GM12892 (cell line): ENCODE results near the gene ATG2B.

Experiments
- DNase-seq: peaks from one replicate; pipeline ENCODE4 v3.0.0; 2011; ENCODE audit not compliant: insufficient read length
- FAIRE-seq: peaks from 2 replicates; lab custom pipeline; 2011; peaks lifted over from hg19 to GRCh38; lab: Jason Lieb, UNC
- POLR2A ChIP-seq: IDR thresholded peaks from 2 replicates; pipeline ENCODE4 v1.6.1; 2011; ENCODE audit warnings: low read depth, low read length, control low read depth
- POLR2AphosphoS5 ChIP-seq: IDR thresholded peaks from 2 replicates; pipeline ENCODE4 v1.6.1; 2011; ENCODE audit warnings: low read depth, low read length, control low read depth
- TAF1 ChIP-seq: IDR thresholded peaks from 2 replicates; pipeline ENCODE4 v1.6.1; 2011; ENCODE audit warnings: low read depth, mild to moderate bottlenecking, control low read depth, low read length, borderline replicate concordance

ATG2B gene

DNA sequence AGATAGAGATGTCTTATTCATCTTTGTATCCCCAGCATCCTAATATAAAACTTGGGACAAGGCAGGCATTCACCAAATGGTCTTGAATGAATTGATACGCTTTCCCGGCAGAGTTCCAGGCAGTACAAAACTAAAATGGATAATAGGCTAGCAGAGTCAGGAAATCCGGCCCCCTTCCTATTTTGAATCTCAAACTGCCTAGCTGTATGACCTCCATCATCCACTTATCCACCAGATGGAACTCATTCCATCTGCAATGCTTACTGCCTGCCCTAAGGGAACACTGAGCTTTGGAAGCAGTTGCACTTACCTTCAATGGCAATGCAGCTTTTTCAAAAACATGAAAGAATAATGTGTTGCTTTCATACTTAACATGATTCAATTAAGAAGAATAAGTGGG, 63.7 kb downstream of the ATG2B start:
- FAIRE-seq (no peak), DNase-seq (no peak)
- TF ChIP-seq POLR2AphosphoS5 (no peak), TAF1 (no peak), POLR2A (no peak)

DNA sequence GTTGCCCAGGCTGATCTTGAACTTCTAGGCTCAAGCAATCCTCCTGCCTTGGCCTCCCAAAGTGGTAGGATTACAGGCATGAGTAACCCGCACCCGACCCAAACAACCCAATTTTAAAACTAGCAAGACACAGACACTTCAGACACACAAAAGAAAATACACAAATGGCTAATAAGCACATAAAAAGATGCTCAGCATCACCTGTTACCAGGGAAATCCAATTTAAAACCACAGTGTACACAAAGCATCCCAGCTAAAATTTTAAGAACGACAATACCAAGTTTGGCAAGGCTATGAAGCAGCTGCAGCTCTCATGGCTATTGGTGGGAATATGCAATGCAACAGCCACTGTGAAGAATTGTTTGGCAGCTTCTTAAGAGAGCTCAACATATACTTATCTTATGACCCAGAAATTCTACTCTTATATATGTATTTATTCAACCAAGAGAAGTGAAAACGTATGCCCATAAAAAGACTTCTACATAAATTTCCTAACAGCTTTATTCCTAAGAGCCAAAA, 65.1 kb downstream of the ATG2B start:
- no peak for FAIRE-seq
- DNase-seq, result no peak
- TF ChIP-seq POLR2AphosphoS5 (no peak), POLR2A (no peak), TAF1 (no peak)

DNA sequence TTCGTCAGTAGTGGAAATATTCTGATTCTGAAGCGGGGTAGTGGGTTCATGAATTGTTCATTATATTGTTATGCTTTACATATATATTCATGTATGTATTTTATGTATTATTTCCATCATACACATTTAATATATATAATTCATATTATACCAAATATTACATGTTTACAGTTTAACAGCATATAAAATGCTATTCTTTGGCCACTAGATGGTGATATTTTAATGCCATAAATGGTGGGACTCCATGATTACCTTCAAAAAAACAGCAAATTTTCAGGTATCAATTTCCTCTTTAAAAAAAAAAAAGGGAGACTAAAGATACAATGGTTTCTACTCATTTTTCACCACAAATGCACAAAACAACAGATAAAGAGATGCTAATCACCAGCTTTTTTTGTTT, 66.1 kb downstream of the ATG2B start:
- no peak for FAIRE-seq
- DNase-seq, result no peak

DNA sequence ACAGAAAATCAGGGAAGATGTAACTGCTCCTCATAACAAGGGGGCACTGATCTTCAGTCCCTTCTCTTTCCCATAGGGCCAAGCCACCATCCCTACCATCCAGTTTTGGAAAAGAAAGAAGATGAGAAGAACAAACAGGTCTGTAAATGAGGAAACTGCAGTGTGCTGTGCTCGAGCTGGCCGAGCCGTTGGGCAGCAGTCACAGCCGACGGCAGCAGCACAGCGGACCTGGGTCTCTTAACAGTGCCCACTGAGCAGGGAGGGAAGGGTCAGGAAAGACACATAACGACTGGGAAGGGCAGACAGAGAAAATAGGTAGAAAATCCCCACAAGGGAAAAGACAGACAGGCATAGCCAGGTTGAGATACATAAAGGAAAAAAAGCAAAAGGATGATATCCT, 68.9 kb downstream of the ATG2B start:
- no peak for DNase-seq
- no peak for FAIRE-seq
- TF ChIP-seq TAF1 (no peak), POLR2AphosphoS5 (no peak), POLR2A (no peak)

More for the DNA sequence above, 66.1 kb downstream of the ATG2B start:
- no peak for TF ChIP-seq POLR2A
- no peak for TF ChIP-seq TAF1
- no peak for TF ChIP-seq POLR2AphosphoS5

DNA sequence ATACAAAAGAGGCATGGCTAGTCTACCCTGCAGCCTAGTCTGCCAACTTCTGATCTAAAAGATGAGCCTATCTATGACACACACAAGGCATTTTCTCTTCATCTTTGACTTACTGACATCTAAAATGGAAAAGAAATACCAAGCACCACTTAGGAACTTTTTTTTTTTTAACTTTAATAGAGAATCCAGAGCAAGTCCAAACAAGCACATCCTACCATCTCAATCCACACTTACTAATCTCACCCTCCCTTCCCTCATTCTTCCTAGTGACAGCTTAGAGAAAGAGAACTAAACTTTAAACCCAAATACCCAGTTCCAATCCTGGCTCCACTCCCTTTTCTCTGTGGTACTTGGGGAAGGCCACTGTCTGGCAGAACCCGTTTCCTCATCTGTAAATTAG, 75.3 kb downstream of the ATG2B start:
- TF ChIP-seq TAF1, result no peak
- no peak for TF ChIP-seq POLR2AphosphoS5
- no peak for TF ChIP-seq POLR2A
- DNase-seq, result no peak
- FAIRE-seq, result no peak

DNA sequence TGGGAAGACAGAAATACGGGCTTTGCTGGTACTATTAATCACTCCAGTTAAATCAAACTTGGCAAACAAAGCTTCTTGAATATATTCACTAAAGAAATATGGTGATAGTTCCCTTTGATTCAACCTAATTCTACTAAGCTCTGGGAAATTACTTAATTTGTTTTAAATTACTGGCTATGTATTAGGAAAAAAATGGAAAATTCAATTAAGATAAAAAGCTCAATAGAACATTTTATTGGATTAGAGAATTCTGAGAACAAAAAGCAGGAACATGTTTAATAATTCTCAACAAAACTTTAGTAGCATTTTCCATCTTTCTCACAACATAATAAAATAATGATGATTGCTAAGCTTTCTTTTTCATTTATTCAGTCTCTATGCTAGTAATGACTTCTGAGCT, 76.9 kb downstream of the ATG2B start:
- no peak for DNase-seq
- no peak for FAIRE-seq
- TF ChIP-seq TAF1 (no peak), POLR2A (no peak), POLR2AphosphoS5 (no peak)

DNA sequence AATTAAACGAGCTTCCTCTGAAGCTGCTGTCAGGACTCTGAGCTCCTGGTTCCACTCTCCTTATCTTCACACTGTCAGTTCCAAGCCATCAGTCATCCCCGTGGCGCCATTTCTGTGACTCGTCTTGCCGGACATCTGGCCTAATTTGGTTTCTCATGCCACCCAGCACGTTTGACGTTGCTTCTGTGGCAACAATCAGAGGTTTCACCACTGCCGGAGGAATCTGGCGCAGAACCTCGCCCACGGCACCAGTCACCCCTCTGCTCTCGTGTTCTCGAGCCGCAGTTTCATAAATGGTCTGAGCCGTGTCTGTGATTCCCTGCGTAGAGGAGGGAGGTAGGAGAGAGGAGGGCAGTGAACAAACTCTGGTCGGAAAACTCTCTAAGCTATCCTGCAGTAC, 77.5 kb downstream of the ATG2B start:
- DNase-seq, result no peak
- TF ChIP-seq POLR2A, result no peak
- no peak for TF ChIP-seq TAF1
- TF ChIP-seq POLR2AphosphoS5, result no peak
- no peak for FAIRE-seq

DNA sequence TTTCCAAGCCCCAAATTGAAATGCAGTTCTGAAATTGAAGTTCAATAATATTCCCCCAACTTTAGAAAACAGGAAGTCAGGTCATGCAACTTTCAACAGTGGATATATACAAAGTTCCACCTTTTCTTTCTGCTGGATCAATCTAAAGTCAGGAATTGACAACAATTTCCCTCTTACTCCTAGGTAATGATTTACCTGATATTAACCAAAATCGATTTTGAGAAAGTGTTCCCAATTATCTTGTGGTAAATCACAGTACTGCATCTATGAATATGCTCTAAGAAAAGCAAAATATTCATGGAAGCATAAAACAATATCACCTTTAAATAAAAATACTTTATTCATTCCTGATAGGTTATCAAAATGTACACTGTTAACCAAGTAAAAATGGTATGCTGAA, 78.7 kb downstream of the ATG2B start:
- FAIRE-seq (no peak), DNase-seq (no peak)
- no peak for TF ChIP-seq TAF1
- TF ChIP-seq POLR2A, result no peak
- TF ChIP-seq POLR2AphosphoS5, result no peak

DNA sequence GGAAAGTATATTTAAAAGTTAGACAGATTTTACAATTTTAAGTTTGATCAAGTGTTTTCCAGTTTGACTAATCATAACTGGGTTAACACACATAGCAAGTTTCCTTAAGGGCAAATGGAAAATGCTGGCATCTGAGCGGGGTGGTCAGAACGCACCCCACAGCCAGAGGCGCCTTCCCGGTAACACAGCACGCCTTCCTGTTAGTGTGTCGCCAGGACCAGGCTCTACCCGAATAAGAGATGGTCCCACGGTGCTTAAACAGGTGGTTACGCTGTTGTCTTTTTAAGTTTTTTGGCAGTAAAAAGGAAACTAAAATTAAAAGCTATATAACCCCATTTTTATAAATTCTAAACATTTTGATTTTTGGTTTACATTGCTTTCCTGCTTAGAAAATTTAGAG, 79.1 kb downstream of the ATG2B start:
- DNase-seq (no peak), FAIRE-seq (no peak)
- no peak for TF ChIP-seq TAF1
- TF ChIP-seq POLR2A, result no peak

DNA sequence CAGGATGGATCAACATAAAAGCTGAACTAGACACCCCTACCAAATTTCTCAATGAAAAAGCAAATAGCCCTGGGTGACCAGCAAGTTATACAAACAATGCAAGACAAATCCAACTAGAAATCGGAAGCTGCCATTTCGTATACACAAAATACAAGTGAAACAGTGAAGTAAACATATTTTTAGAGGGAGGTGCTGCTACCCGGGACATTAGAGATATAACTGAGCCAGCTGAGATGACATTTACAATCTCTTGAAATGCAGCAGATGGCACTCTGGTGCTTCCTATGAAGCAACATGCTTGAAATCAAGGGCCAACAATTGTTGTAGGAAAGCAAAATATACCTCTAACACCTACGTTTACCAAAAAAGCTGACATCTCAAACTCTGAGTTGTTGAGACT, 81.7 kb downstream of the ATG2B start:
- FAIRE-seq (no peak), DNase-seq (no peak)
- TF ChIP-seq POLR2AphosphoS5 (no peak), TAF1 (no peak), POLR2A (no peak)

DNA sequence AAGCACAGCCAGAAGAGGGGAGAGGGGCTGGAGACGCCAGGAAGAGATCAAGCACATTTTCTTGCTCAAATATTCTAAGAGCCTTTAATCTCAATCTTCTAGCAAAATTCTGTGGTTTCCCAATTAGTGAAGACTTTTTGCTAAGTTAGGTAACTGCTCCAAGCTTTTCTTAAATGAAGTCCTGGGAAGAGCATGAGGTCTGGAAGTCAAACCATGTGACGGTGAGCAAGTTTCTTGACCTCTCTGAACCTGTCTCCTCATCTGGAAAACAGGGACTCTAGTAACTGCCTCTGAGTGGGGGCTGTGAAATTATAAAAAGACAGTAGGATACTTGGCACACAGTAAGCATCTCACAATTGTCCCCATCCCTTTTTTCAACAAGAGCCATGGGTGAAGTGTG, 83.0 kb downstream of the ATG2B start:
- no peak for DNase-seq
- no peak for FAIRE-seq
- TF ChIP-seq POLR2AphosphoS5, result no peak
- TF ChIP-seq POLR2A, result no peak
- TF ChIP-seq TAF1, result no peak

DNA sequence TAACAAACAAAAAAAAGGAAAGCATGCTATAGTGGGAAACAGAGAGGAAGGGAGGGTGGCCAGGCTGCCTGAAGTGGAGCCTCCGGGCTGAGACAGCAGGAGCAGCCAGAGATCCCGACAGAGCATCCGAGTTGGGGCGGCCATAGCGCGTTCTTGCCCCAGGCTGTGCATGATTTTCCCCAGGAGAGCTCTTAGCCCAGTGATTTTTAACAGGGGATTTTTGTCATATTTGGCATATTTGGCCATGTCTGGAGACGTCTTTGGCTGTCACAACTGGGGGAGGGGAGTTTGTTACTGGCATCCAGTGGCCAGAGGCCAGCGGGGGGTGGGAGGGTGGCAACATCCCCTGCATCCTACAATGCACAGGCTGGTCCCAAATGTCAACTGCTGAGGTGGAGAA, 83.6 kb downstream of the ATG2B start:
- TF ChIP-seq TAF1, result no peak
- no peak for TF ChIP-seq POLR2AphosphoS5
- FAIRE-seq (no peak), DNase-seq (no peak)

DNA sequence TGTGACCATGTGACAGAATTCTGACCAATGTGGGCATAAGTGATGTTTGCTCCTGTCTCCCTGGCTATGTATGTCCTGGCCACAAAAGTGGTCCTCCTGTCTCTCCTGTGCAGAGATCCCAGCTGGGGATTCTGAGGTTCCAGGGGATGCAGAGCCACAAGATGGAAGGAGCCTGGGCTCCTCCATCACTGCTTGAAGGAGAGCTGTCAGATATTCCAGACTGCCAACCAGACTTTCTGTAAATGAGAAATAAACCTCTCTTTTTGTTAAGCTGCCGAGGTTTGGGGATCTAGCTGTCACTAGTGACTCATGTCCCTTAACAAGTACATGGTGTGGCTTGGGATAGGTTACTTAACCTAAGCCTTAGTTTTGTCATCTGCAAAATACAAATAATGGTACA, 85.3 kb downstream of the ATG2B start:
- TF ChIP-seq POLR2A (no peak), TAF1 (no peak), POLR2AphosphoS5 (no peak)
- FAIRE-seq (no peak), DNase-seq (no peak)
